HG03575 (cell line): ENCODE results near the gene MXD3.

Experiments used
- ATAC-seq: cut with Tn5 transposase; IDR thresholded peaks from one replicate; pipeline ENCODE4 v1.9.1; 2021; ENCODE audit not compliant: unreplicated experiment, insufficient number of reproducible peaks, low FRiP score; ENCODE audit errors: extremely low read depth

MXD3 gene

DNA sequence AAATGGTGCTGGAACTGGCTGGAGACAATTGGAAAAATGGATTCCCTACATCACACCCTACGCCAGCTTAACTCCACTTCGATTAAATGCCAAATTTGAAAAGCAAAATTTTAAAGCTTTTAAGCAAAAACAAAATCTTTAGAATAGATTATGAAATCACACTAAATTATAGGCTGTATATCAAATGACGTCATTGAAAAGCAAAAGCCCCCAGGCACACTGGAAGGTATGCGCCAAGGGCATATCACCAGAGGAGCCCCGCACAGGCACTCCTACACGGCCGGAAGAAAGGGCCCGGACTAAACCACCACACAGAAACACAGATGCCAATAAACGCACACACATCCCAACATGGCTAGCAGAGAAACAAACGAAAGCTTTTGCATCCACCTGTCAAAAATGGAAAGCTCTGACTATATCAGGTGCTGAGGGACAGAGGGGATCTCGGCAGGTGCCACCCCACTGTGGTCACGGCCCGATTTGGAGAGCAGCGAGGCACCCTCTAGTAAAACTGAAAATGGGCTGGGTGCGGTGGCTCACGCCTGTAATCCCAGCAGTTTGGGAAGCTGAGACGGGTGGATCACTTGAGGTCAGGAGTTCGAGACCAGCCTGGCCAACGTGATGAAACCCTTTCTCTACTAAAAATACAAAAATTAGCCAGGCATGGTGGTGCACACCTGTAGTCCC lies 17.0 kb upstream of the MXD3 start:
- no peak for ATAC-seq

DNA sequence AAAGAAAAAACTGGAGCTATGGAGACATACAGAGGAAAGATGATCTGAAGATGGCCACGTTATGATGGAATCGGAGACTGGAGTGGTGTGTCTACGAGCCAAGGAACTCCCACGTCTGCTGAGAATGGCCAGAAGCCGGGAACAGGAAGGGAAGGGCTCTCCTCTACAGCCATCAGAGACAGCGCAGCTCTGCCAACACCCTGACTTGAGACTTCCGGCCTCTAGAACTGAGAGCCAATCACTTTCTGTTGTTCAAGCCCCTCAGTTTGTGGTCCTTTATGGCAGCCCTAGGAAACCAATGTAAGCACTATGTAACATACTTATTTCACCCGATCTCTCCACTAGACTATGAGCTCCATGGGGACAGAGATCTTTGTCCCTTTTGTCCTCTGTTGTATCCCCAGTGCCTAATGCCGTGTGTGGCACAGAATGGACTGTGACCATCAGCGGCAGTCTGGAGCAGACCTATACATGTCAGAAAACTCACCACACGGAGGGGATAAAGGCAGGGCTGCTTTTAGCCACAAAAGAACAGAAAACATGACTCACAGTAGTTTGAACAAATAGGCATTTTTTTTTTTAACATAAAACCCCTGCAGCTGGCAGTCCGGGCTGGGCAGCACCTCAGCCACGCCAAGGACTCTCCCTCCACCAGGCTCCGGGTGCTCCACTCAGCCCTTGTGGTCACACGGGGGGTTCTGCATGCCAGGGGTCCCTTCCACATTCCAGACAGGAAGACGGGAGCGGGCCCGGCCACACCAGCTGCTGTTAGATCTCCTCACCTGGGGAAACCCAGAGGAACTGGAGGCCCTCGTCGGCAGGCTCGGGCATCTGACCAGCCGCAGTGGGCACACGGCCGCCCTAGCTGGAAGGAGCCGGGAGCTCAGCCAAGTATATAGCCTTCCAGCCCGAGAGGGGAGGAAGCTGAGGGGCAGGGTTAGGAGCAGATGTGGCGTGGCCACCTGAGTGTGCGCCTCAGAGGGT lies 16.1 kb upstream of the MXD3 start:
- ATAC-seq, result no peak

DNA sequence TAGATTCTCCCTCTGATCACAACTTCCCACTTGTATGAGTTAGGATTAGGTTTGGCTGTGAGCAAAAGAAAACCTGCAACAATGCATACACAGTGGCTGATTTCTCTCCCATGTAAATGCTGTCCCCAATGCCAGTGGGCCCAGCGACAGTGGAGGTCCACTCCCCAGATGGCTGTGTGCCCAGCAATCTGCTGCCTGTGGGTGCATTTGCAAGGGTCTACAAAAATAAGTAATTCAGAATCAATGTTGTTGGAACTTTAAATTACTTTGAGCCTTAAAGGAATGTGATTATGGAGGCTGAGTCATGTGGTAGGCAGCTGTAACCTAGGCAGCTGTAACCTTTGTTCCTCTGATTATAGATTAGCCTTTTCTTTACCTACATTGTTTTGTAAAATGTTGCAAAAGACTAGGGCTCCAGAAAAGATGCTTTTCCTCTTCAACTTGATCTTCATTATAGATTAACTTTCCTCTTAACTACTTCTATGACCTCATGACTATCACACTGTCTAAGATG lies 14.2 kb upstream of the MXD3 start:
- no peak for ATAC-seq

DNA sequence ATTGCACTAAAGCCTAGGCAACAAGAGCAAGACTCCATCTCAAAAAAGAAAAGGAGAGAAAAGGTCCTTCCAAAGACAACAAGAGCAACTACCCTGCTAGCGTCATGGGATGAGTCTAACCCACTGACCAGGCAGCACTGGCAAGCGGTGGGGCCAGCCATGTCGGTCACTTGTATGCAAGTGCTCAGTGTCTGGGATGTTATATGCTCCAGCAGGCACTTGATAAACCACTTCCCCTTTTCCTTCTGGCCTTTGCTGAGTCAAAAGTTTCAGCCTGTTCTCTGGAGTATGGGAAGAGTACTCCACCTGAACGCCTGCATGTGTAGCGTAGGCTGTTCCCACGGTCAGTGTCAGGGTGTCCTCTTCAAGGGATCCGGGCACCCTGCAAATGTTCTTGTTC lies 9.2 kb upstream of the MXD3 start:
- ATAC-seq, result no peak

DNA sequence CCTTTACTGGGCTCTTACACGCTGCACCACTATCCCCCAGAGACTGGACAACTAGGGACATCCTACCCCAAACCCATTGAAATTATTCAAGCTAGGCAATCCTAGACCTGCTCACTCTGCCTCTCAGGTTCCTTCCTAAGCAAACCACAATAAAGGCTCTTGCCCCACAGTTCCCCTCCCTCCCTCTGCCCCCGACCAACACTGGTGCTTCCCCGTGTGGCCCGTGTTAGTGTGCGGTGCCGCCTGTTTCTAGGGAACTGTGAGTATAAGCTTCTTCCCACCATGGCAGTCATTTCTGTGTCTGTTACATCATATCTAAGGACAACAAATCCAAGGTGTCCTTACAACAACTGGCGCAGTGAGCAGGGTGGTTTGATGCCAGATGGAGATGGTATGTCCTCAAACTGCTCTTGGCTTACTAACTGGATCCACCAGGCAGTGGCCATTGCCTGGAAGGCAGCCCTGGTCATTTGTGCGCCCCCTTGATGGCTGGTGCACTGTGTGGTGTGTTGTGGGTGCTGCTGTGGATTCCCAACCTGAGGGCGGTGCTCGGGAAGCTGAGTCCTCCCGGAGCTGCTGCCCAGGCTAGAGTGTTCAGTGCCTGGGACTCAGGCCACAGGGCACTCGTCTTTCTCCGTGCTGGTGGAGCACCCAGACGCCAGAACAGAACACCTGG lies 8.4 kb upstream of the MXD3 start:
- ATAC-seq, result no peak

DNA sequence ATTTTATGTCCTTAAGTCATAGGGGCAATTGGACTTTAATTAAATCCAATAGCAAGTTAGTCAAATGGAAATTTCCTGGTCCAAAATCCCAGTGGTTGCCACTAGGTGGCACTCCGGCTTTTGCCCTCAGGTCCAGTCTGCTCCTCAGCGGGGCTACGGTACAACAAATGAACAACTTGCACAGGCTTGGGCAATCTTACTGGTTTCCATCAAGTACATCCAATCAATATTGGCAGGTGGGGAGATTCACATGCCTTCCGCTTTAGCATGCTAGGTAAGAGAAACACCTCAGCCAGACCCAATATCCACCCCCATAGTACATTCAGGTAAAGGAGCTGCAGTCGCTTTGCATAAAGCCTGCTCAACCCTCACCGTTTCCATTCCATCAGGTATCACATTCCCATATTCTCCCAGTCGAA lies 6.3 kb upstream of the MXD3 start:
- ATAC-seq, result no peak

DNA sequence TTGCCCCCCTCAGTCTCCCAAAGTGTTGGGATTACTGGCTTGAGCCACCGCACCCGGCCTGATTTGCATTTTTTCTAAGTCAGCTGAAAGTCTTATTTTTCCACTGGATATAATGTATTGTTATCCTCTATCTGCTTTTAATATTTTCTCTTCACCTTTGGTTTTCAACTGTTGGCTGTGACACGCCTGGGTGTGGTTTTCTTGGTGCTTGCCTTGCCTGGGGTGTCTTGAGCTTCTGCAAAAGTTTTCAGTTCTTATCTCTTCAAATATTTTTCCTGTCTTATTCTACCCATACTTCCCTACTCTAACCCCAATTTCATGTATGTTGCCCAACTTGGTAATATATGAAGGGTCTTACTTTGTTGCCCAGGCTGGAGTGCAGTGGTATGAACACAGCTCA lies 4.3 kb upstream of the MXD3 start:
- no peak for ATAC-seq

DNA sequence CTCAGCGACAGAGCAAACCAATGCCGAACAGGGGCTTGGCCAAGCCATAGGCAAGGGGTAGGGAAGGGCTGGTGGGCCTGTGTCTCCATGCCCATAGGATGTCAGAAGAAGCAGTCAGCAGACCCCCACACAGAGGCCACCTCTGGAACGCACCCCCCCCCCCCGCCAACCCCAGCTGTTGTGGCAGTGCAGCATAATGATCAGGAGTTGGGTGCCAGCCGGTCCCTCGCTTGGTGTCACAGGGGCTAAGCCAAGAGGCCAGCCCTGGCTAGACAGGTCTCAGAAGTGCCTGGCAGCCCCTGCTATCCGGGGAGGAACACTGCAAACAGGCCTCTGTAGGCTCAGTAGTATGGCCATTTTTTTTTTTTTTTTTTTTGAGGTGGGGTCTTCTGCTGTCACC lies 3.7 kb upstream of the MXD3 start:
- no peak for ATAC-seq

DNA sequence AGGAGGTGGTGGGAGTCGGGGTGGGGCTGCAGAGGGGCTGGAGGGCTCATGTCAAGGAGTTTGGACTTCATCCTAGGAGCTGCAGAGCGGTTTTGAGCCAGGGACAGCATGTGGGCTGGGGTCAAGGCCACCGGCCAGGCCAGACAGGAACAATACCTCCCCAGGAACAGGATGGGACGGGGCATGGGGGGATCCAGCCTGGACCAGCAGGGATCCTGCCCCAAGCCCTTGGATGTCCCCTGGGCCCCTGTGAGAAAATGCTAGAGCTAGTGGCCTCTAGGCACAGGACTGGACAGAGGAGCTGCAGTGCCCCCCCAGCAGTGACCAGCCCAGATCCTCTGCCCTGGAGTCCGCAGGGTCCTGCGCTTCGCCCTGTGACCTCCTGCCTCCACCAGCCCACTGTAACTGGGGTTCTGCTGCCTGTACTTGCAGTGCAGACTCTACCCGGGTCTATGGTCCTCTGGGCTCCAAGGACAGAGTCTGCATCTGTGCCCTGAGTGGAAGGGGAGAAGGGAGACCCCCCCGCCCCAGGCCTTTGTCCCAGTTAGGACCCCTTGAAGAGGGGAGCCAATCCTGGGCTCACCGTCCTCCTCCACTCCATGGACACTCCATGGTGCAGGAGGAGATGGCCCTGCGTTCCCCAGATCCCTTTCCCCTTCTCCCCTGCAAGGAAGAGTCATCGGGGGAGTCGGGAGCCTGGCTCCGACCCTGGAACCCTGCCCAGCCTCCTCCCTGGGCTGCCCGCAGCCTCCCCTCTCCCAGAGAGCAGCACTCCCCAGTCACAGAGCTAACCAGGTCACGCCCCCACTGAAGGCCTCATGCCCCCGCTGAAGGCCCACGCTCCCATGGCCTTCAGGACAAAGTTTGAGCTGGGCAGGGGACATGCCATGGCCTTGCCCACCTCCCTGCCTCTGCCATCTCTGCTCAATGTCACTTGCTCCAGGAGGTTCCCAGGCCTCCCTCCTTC lies 3.0 kb upstream of the MXD3 start:
- ATAC-seq, result no peak

DNA sequence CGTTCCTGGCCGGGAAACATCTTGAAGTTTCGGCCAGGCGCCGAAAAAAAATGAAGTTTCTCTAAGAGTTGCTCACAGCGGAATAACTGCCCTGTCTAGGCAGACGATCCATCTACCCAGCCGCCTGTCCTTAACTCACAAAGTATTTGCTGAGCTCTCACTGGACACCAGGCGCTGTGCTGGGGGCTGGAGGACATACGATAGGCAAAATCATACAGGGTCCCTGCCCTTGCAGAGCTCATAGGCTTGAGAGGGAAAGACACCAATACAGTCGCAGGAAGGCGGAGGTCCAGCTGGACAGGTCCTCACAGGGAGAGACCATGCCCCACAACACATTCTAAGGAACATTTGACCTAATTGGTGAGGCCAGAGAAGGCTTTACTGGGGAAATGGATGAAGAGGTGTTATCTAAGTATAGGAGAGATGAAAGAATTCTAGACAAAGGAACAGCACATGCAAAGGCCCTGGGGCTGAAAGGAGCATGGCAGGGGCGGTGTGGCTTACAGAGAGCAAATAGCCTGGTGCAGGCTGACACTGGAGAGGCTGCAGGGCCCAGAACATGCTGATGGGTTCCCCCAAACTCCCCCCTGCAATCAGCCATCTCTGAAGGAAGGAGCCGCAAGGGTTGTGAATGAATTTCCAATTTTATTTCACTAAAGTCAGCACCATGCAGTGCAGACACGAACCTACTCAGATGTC lies 2.0 kb upstream of the MXD3 start:
- no peak for ATAC-seq

DNA sequence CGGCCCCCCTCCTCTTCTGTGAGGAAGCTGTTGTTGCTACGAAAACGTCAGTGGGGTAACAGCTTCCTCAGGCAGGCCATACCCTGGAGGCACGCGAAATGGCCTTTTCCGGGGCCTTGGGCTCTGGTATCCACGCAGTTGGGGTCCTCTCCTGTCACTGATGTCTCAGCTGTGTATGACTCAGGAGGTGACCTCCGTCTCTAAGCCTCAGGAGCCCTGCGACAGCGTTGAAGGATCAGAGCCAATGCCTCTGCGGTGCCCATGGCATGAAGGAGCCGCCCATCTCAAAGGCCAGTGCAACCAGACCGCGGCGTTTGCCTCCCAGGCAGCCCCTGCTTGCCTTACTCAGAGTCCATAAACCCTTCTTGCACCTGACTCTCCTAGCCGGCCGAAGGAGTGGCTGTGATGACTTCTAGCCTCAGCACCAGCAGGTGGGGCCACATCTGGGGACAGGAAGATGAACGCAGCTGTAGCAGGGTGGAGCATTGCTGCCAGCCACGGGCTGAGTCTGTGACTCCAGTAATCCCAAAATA lies 1.0 kb upstream of the MXD3 start:
- ATAC-seq, result no peak

DNA sequence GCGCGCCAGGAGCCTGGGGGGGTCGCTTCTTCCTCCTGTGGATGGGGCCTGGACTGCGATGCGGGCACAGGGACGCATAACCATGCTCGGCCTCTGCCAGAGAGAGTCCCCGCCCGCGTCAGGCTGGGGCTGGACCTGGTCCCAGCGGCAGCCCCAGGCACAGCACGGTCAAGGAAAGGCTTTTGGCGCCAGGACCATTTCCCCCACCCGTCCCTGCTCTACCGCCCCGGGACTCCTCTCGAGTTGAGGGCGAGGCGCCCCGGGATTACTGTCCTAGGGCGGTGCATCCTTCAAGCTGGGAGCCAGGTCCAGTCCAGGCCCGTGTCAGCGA lies 341 bp downstream of the MXD3 start:
- ATAC-seq, result no peak

DNA sequence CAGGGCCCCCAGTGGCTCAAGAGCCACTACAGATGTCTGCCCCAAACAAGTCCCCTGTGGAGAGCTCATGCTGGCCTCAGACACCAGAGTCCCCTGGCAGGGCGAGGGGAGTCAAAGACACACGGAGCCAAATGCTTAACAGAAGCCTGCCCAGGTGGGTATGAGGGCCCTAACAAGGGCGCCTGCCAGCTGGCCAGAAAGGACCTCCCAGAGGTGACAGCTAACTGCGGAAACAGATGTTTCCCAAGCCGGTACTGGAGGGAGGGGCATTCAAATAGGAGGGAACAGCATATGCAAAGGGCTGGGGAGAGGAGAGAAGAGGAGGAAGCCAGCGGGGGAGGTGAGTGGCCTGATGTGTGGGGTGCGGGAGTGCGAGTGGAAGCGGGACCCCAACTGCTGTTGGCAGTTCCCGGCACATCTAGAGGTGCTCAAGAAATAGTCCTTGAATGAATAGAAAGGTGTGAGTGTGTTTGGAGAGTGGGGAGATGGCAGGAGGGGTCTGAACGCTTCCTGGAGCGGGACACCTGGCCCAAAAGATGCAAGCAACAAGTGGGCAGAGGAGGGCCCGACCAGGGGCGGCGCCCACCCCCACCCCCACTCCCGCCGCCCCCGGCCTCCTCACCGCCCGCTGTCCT lies 824 bp downstream of the MXD3 start:
- ATAC-seq, result no peak

DNA sequence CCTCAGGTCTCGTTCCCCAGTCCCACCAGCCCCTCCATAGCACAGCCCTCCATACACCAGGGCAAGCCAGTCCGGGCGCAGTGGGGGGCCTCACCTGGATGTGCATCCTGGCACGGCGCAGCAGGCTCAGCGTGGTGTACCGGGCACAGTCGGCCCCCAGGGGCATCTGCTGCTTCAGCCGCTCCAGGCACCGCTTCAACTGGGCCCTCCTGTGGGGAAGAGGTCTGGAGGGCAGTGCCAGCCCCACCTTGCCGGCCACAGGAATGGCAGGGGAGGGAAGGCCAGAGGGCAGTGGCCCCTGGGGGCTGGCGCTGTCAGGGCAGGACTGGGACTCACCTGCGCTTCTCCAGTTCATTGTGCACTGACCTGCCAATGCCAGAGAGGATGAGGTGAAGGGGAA lies 1.4 kb downstream of the MXD3 start:
- ATAC-seq, result no peak

DNA sequence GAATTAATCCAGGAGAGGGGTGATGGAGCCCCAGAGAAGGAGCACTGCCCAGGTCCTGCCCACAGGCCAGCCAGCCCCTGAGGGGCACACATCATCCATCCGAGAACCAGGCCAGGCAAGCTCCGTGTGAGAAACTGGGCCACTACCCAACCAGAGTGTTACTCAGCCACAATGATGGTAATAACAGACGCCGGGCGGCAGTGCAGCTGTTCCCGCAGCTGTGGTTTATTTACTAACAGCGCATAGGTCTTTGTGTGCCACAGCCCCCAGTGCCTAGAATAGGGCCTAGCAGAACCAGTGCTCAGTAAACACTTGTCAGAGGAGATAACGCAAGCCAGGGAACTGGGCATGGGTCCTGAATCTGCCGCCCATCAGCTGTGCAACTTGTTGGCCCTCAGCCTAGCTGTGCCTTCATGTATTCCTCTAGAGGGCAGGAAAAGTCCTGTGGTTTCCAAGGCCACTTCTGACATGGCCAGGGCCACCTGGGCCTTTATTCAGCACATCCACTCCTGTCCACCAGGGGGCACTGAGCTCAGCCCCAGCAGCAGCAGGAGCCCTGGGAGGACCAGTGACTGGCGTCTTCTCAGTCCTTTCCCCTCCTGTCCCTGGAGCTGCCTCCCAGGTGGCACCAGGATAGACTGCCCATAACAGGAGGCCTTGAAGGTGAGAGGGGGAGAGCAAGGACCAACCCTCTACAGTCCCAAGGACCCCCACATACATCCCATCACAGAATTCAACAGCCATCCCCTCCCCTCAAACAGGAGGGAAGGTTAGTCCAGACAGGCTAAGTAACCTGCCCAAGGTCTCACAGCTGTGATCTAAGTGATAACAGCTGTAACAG lies 2.1 kb downstream of the MXD3 start:
- no peak for ATAC-seq

DNA sequence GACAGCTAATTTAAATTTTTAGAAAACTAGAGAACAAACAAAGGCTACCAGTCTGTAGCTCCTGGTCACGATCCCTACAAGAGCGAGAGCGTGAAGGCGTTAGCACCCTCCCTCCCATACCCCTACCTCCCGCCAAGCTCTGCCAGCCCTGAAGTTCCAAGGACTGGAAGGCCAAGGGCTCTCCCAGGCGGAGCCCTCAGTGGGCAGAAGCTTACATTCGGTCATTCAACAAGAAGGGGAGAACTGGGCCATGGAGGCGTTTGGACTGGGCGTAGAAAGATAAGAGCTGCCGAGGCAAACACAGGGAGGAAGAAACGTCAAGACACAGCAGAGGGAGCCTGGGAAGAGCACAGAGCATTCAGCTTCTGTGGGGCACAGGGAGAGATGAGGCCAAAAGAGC lies 3.0 kb downstream of the MXD3 start:
- no peak for ATAC-seq
